Measurements from ENCODE around the gene NUMA1.

The NUMA1 gene

DNA sequence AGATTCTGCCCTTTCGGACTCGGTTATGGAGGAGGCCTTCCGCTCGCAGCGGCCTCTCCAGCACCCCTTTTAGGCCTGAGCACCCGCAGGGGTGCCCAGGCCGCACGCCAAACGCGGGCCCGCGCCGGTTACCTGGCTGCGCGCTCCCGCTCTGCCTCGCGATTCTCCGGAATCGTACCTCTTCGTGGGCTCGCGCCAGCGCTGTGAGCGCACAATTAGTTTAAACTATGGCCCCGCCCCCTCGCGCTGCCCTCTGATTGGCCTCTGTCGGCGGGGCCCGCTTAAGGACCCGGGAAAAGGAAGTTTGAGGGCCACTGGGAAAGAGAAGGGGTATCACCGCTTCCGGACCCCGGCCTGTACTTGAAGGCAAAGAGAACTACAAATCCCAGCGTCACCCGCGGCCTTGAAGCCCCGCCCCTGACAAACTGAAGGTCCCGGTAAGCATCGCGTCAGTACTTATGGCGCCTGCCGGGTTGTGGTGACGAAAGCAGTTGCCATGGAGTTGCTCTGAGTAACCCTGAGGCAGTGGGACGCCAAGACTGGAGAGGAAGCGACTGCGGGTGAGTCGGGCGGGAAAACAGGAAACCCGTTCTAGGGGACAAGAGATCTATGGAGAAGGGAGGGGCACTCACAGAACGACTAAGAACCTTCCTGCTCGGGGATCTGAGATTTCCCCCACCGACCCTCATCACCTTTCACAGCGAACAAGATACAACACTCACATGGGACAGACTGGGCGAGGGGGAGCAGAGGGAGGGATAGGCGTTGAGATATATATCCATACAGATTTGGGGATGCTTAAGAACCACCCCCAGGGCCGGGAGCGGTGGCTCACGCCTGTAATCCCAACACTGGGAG lies at the start of gene NUMA1, which contains the start of gene LRRC51:
TSS of gene NUMA1 (minus strand) at position 217 of the 858 bp plus-strand sequence. CDS start 44,599 bp downstream, outside the sequence.
TSS of gene LRRC51 (plus strand) at position 525 of the 858 bp plus-strand sequence. CDS start 8,234 bp downstream, outside the sequence.
- peak within 1 kb of the TSS; percentile 83 for H3K9ac ChIP-seq (ENCODE audit: low read length)
- H3K36me3 ChIP-seq (ENCODE audit: control insufficient read depth, insufficient read depth, low read length) = no peaks in the 10 kb centered on the region
- no peaks in the 10 kb centered on the region for H3K9me3 ChIP-seq (ENCODE audit: control insufficient read depth, insufficient read depth, low read depth, low read length)
- peak within 1 kb of the TSS; percentile 98 for H3K4me3 ChIP-seq (ENCODE audit: low read depth, low read length)
- no peaks in the 10 kb centered on the region for H3K27me3 ChIP-seq (ENCODE audit: control insufficient read depth, insufficient read depth, low read length)
- H3K4me1 ChIP-seq (ENCODE audit: control insufficient read depth, insufficient read depth, low read length) = peaks cover 12% of the 10 kb centered on the region; the same call in 1 of the 2 replicates
- H3K27ac ChIP-seq (ENCODE audit: low read depth, low read length) = peak within 1 kb of the TSS; percentile 68

DNA sequence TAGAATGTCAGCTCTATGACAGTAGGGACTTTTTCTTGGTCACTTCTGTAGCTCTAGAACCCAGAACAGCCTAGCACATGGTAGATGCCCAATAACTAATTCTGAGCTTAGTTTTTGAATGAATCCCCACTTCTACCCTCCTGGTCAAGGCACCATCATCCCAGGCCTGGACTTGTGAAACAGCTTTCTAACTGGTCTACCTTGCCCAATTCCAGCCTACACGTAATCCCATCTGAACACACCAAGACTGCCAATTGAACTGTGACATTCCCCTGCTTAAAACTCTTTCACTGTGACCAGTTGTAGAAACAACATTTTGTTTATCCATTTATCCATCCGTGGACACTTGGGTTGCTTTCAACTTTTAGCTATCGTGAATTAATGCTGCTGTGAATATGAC lies 49.0 kb upstream of the NUMA1 start:
- Histone ChIP-seq H3K27me3 (ENCODE audit: control insufficient read depth, insufficient read depth, low read length) (peaks cover 4% of the 10 kb centered on the region), H3K4me1 (ENCODE audit: control insufficient read depth, insufficient read depth, low read length) (no peaks in the 10 kb centered on the region), H3K27ac (ENCODE audit: low read depth, low read length) (no peak overlapping the region), H3K9ac (ENCODE audit: low read length) (no peak overlapping the region), H3K36me3 (ENCODE audit: control insufficient read depth, insufficient read depth, low read length) (no peaks in the 10 kb centered on the region), H3K4me3 (ENCODE audit: low read depth, low read length) (no peak overlapping the region), H3K9me3 (ENCODE audit: control insufficient read depth, insufficient read depth, low read depth, low read length) (peaks cover 27% of the 10 kb centered on the region)

GRCh38 chr11:72127923-72128322 lies 47.6 kb upstream of the NUMA1 start:
- H3K27me3 ChIP-seq (ENCODE audit: control insufficient read depth, insufficient read depth, low read length) = peaks cover under 1% of the 10 kb centered on the region; the same call in 1 of the 2 replicates
- H3K9me3 ChIP-seq (ENCODE audit: control insufficient read depth, insufficient read depth, low read depth, low read length) = peaks cover 28% of the 10 kb centered on the region
- no peaks in the 10 kb centered on the region for H3K36me3 ChIP-seq (ENCODE audit: control insufficient read depth, insufficient read depth, low read length)
- no peak overlapping the region for H3K9ac ChIP-seq (ENCODE audit: low read length)
- no peak overlapping the region for H3K4me3 ChIP-seq (ENCODE audit: low read depth, low read length)
- no peak overlapping the region for H3K27ac ChIP-seq (ENCODE audit: low read depth, low read length)
- no peaks in the 10 kb centered on the region for H3K4me1 ChIP-seq (ENCODE audit: control insufficient read depth, insufficient read depth, low read length)

GRCh38 chr11:72125956-72126355 lies 45.6 kb upstream of the NUMA1 start:
- peaks cover 28% of the 10 kb centered on the region for H3K9me3 ChIP-seq (ENCODE audit: control insufficient read depth, insufficient read depth, low read depth, low read length)
- no peak overlapping the region for H3K27ac ChIP-seq (ENCODE audit: low read depth, low read length)

DNA sequence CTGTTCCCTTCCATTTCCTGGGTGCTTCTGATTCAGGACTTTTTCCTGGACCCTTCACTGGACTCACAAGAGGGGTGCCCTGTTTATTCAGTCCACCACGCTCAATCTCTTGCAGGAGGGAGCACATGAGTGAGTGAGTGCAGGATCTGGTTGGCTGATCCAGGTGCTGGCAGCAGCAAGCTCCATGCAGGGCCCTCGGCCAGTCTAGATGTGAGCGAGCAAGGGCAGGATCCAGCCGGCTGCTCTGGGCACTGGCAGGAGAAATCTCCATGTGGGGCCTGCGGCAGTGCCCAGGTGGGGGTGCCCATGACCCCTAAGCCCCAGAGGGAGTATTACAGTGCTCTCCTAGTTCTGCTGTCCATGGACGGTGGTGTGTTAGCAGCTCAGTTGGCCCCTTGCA lies 43.7 kb upstream of the NUMA1 start:
- Histone ChIP-seq H3K9me3 (ENCODE audit: control insufficient read depth, insufficient read depth, low read depth, low read length) (peaks cover 22% of the 10 kb centered on the region), H3K27me3 (ENCODE audit: control insufficient read depth, insufficient read depth, low read length) (no peaks in the 10 kb centered on the region), H3K36me3 (ENCODE audit: control insufficient read depth, insufficient read depth, low read length) (no peaks in the 10 kb centered on the region), H3K4me1 (ENCODE audit: control insufficient read depth, insufficient read depth, low read length) (no peaks in the 10 kb centered on the region), H3K27ac (ENCODE audit: low read depth, low read length) (no peak overlapping the region), H3K4me3 (ENCODE audit: low read depth, low read length) (no peak overlapping the region), H3K9ac (ENCODE audit: low read length) (no peak overlapping the region)

More at GRCh38 chr11:72125956-72126355, 45.6 kb upstream of the NUMA1 start:
- no peaks in the 10 kb centered on the region for H3K4me1 ChIP-seq (ENCODE audit: control insufficient read depth, insufficient read depth, low read length)
- no peaks in the 10 kb centered on the region for H3K36me3 ChIP-seq (ENCODE audit: control insufficient read depth, insufficient read depth, low read length)
- no peak overlapping the region for H3K9ac ChIP-seq (ENCODE audit: low read length)
- no peaks in the 10 kb centered on the region for H3K27me3 ChIP-seq (ENCODE audit: control insufficient read depth, insufficient read depth, low read length)
- H3K4me3 ChIP-seq (ENCODE audit: low read depth, low read length) = no peak overlapping the region

DNA sequence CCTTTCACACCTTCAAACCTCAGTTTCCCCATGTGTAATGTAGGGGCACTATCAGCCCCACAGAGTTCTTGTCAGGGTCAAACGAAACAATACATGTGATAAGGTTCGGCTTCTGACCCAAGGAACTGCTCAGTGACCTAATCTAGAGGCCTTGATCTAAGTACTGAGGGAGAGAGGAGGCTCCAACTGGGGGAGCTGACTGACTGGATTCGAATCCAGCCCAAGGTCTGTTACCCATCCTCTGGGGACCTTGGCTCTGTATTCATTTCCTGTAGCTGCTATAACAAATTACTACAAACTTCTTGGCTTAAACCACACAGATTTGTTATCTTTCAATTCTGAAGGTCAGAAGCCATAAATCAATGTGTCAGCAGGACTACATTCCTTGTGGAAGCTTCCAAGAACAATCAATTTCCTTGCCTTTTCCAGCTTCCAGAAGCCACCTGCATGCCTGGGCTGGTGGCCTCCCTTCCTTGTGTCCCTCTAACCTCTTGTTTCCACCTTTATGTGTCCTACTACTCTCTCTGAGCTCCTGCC lies 42.8 kb upstream of the NUMA1 start:
- Histone ChIP-seq H3K27ac (ENCODE audit: low read depth, low read length) (no peak overlapping the region), H3K9me3 (ENCODE audit: control insufficient read depth, insufficient read depth, low read depth, low read length) (peaks cover 13% of the 10 kb centered on the region), H3K4me1 (ENCODE audit: control insufficient read depth, insufficient read depth, low read length) (no peaks in the 10 kb centered on the region), H3K36me3 (ENCODE audit: control insufficient read depth, insufficient read depth, low read length) (no peaks in the 10 kb centered on the region), H3K9ac (ENCODE audit: low read length) (no peak overlapping the region), H3K4me3 (ENCODE audit: low read depth, low read length) (no peak overlapping the region), H3K27me3 (ENCODE audit: control insufficient read depth, insufficient read depth, low read length) (no peaks in the 10 kb centered on the region)

- Histone ChIP-seq H3K27ac (ENCODE audit: low read depth, low read length) (no peak overlapping the region), H3K4me1 (ENCODE audit: control insufficient read depth, insufficient read depth, low read length) (no peaks in the 10 kb centered on the region), H3K4me3 (ENCODE audit: low read depth, low read length) (no peak overlapping the region), H3K27me3 (ENCODE audit: control insufficient read depth, insufficient read depth, low read length) (no peaks in the 10 kb centered on the region), H3K36me3 (ENCODE audit: control insufficient read depth, insufficient read depth, low read length) (no peaks in the 10 kb centered on the region), H3K9me3 (ENCODE audit: control insufficient read depth, insufficient read depth, low read depth, low read length) (peaks cover 11% of the 10 kb centered on the region; the same call in 1 of the 2 replicates), H3K9ac (ENCODE audit: low read length) (no peak overlapping the region)
Measured at GRCh38 chr11:72122607-72123006, 42.3 kb upstream of the NUMA1 start.

GRCh38 chr11:72120930-72121329 lies 40.6 kb upstream of the NUMA1 start:
- Histone ChIP-seq H3K4me1 (ENCODE audit: control insufficient read depth, insufficient read depth, low read length) (no peaks in the 10 kb centered on the region), H3K27me3 (ENCODE audit: control insufficient read depth, insufficient read depth, low read length) (no peaks in the 10 kb centered on the region), H3K4me3 (ENCODE audit: low read depth, low read length) (no peak overlapping the region), H3K9ac (ENCODE audit: low read length) (no peak overlapping the region), H3K27ac (ENCODE audit: low read depth, low read length) (no peak overlapping the region), H3K9me3 (ENCODE audit: control insufficient read depth, insufficient read depth, low read depth, low read length) (0 out of 2 replicates have a peak, but pooled peaks cover 5% of the 10 kb centered on the region), H3K36me3 (ENCODE audit: control insufficient read depth, insufficient read depth, low read length) (no peaks in the 10 kb centered on the region)

DNA sequence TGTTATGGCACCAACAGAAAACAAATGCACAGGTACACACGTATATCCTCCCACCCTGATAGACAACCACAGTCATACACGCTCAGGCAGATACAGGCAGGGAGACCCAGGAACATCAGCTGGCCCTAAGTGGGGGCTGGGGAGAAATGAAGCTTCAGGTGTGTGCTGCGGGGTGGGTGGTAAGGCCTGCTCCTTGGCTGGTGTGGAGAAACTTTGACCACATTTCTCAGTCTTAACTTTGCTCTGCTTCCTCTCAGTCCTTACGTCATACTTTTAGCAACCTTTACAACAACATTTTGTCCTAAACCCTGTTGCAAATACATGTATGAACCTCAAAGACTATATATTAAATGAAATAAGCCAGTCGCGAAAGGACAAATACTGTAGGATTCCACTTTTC lies 38.9 kb upstream of the NUMA1 start:
- no peaks in the 10 kb centered on the region for H3K36me3 ChIP-seq (ENCODE audit: control insufficient read depth, insufficient read depth, low read length)
- H3K4me1 ChIP-seq (ENCODE audit: control insufficient read depth, insufficient read depth, low read length) = no peaks in the 10 kb centered on the region
- no peaks in the 10 kb centered on the region for H3K9me3 ChIP-seq (ENCODE audit: control insufficient read depth, insufficient read depth, low read depth, low read length)
- H3K4me3 ChIP-seq (ENCODE audit: low read depth, low read length) = no peak overlapping the region
- no peak overlapping the region for H3K27ac ChIP-seq (ENCODE audit: low read depth, low read length)
- no peaks in the 10 kb centered on the region for H3K27me3 ChIP-seq (ENCODE audit: control insufficient read depth, insufficient read depth, low read length)
- no peak overlapping the region for H3K9ac ChIP-seq (ENCODE audit: low read length)

GRCh38 chr11:72116019-72116755 lies 35.8 kb upstream of the NUMA1 start:
- H3K36me3 ChIP-seq (ENCODE audit: control insufficient read depth, insufficient read depth, low read length) = no peaks in the 10 kb centered on the region
- no peak overlapping the region for H3K4me3 ChIP-seq (ENCODE audit: low read depth, low read length)

DNA sequence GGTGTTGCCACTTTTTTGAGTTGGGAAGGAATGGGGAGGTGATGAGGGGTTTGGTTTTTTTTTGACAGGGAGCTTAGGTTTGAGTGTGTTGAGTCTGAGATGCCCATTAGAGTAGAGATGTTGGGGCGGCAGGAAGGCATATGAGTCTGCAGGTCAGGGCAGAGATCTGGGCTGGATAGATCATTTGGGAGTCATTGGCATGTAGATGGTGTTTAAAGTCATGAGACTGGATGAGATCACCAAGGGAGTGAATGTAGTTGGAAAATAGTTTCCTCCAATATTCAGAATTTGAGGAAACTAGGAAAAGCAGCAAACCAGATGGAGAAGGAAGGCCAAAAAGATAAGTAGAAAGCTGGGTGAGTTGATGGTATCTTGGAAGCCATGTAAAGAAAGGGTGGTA lies 34.2 kb upstream of the NUMA1 start:
- Histone ChIP-seq H3K27me3 (ENCODE audit: control insufficient read depth, insufficient read depth, low read length) (no peaks in the 10 kb centered on the region), H3K27ac (ENCODE audit: low read depth, low read length) (no peak overlapping the region), H3K9me3 (ENCODE audit: control insufficient read depth, insufficient read depth, low read depth, low read length) (no peaks in the 10 kb centered on the region), H3K4me1 (ENCODE audit: control insufficient read depth, insufficient read depth, low read length) (peaks cover 12% of the 10 kb centered on the region), H3K4me3 (ENCODE audit: low read depth, low read length) (no peak overlapping the region), H3K36me3 (ENCODE audit: control insufficient read depth, insufficient read depth, low read length) (peaks cover 14% of the 10 kb centered on the region), H3K9ac (ENCODE audit: low read length) (no peak overlapping the region)

More at GRCh38 chr11:72116019-72116755, 35.8 kb upstream of the NUMA1 start:
- peaks cover 12% of the 10 kb centered on the region for H3K4me1 ChIP-seq (ENCODE audit: control insufficient read depth, insufficient read depth, low read length)
- H3K27ac ChIP-seq (ENCODE audit: low read depth, low read length) = no peak overlapping the region
- H3K27me3 ChIP-seq (ENCODE audit: control insufficient read depth, insufficient read depth, low read length) = no peaks in the 10 kb centered on the region
- H3K9ac ChIP-seq (ENCODE audit: low read length) = no peak overlapping the region
- H3K9me3 ChIP-seq (ENCODE audit: control insufficient read depth, insufficient read depth, low read depth, low read length) = no peaks in the 10 kb centered on the region
